KG1 (cell line): ENCODE results near the gene LRRC74B.
A peak's percentile ranks its signal among the peaks of the same experiment; 100 is the strongest.

Experiments
- DNase-seq: peaks from one replicate; lab custom pipeline; 2025; lab: John Stamatoyannopoulos, UW

Gene LRRC74B

DNA sequence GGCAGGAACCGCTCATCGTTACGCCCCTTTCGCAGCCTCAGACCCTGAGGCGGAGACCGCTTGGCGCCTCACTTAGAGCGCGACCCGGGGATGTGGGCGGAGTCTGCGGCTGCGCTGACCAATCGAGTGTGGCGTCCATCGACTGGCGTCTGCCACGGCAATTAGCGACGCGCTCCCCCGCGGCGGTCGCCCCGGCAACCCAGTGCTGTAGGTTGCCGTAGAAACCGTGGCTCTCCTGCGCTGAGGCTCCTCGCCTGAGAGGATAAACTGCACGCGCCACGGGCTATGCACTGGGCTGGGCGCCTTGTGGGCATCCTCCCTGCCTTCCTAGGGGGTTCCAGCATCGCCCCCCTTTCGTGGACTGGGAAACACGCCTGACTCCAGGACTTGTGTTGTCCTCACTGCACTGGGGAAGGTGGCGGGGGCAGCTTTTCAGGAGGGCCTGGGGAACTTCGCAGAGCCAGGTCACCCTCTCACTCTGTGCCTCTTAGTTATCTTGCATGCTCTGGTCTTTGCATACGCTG lies 31.5 kb upstream of the LRRC74B start:
- DNase-seq = peak; percentile 21

DNA sequence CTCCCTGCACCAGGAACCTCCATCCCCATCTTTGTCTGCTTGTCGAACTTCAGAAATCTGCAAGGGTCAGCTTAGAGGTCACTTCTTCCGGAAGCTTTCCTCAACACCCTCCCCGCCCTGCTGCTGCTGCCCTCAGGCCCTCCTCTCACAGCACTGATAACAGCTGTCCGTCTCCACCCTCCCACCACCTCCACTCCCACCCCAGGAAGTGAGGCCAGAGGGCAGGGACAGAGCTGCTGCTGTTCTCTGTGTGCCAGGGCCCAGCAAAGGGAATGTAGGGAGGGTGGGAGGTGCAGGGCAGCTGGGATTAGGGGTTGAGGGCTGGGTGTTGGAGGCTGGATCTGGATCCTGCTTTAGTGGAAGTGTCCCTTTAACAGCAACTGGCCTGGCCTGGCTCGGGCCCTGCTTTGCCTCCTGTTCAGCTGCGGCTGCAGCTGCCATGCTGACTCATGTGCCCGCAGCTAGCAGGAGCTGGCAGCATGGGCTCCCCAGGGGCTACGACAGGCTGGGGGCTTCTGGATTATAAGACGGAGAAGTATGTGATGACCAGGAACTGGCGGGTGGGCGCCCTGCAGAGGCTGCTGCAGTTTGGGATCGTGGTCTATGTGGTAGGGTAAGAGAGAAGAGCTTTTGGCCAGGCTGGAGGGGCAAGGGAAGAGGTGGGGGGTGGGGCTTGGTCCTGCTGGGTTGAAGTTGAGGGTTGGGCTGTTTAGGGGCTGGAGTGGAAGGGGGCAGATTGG lies 30.9 kb upstream of the LRRC74B start, which contains the start of gene P2RX6:
Gene P2RX6, plus strand, starts transcription at position 440 of the 740 bp plus-strand sequence. Its CDS starts 10 bp downstream, at position 450.
- no peak for DNase-seq

DNA sequence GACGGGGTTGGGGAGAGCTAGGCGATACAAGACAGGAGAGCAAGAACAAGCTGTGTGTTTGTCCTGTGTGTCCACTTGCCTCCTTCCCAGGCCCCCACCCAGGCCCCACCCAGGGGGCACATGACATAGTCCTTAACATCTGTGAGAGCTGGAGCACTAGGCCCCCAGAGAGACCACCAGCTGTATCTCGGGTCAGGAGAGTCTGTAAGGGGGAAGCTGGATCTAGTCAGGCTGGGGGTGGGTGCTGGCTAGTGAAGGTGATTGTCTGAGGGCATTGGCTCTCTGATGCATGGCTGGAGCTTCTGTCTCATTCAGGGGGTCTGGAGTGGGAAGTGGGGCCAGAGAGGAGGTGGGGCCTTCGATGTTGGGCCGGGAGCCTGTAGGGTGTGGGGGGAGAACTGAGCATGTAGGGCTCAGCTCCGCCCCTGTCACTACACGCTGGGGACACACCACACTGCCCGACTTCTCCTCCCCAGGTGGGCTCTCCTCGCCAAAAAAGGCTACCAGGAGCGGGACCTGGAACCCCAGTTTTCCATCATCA lies 30.2 kb upstream of the LRRC74B start:
- DNase-seq = no peak

- no peak for DNase-seq
Measured at GRCh38 chr22:21016644-21017420, 28.9 kb upstream of the LRRC74B start.

DNA sequence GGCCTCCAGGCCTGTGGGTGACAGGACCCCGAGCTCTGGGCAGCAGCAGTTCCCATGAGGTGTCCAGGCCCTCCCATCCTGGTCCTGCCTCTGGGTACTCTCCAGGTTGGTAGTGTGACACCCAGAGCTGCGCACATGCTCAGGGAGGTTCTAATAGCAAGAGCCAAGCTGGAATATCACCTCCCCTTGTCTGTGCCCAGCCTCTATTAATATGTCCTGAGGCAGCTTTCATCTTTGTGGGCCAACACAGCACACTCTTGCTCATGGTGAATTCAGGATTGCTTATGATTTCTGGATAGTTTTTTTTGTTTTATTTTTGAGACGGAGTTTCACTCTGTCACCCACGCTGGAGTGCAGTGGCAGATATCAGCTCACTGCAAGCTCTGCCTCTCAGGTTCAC lies 27.4 kb upstream of the LRRC74B start:
- DNase-seq = no peak

- no peak for DNase-seq
Measured at GRCh38 chr22:21020802-21021429, 24.8 kb upstream of the LRRC74B start.

DNA sequence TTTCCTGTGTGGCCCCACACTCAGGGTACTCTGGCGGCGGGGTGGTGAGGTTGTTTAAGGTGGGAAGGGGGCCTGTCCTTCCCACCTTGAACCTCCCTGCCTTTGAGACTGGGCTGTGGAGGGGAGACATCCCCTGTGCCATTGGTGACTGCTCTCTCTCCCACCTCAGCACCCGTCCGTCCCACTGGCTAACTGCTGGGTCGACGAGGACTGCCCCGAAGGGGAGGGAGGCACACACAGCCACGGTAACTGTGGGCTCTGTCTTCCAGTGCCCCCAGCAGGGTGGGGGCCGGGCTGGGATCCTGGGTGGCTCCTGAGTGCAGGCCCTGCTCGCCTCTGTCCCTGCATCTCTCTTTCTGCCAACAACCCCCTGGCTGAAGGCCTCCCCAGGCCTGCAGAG lies 23.2 kb upstream of the LRRC74B start:
- DNase-seq = no peak

GRCh38 chr22:21022955-21023614 lies 22.7 kb upstream of the LRRC74B start:
- DNase-seq = no peak

GRCh38 chr22:21025266-21025665 lies 20.5 kb upstream of the LRRC74B start:
- DNase-seq = no peak

- no peak for DNase-seq
Measured at GRCh38 chr22:21025763-21026755, 19.7 kb upstream of the LRRC74B start.

DNA sequence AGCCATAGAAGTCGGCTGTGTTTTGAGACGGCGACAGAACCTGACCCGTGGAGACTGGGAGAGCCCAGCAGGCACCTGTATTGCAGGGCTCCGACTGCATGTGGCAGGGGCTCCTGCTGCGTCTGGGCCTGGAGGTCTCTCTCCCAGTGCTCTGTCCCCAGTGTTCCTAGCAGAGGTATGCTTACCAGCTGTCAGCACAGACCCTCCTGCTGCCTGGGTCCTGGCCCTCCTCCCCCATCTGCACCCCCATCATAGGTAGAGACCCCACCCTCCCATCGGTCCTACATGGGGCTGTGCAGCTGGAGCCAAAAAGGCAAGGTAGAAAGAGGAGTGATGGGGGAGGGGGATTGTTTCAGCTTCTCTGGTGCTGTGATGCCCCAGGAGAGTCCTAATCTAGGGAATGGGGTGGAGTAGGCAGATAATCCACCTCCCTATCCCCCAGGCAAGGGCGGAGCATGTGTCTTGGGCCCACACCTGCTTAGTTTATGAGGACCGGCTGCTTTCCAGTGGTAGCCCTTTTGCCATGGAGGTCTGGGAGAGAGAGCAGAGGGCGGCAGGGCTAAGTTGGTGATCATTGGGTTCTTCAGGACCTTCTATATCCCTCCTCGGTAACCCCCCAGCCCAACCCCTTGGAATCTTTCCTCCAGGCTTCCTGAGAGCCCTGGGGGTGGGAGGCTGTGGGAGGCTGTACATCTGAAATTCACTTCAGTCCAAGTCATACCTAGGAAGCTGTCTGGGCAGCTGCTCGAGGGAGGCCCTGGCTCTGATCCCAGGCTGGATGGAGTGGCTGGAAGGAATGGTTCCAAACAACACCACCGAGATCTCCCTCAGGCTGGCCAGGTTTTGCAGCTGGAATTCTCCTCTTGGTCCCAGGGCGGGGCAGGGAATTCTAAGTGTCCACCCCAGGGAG lies 18.7 kb upstream of the LRRC74B start:
- DNase-seq = no peak

GRCh38 chr22:21028277-21029251 lies 17.2 kb upstream of the LRRC74B start:
- no peak for DNase-seq

DNA sequence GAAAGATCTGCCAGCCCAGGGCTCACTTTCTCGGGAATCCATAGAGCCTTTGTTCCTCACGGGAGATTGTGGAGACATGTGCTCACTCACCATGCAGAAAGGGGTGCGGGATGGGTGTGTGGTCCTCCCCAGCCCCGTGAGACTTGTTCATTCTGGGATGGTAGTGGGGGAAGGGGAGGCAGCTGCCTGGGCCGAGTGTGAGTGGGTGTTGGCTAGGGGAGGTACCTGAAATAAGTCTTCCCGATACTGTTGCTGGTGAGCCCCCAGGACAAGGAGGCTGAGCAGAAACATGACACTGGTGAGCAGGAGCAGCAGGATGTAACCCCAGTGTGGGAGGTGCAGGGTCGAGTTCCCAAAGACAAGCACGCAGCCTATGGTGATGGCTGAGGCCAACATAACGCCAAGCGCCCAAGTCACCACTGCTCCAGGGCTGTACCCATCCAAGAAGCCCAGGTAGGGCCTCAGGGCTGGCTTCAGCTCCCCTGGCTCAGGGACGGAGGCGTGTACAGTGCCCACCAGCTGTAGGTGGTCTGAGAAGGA lies 16.2 kb upstream of the LRRC74B start:
- DNase-seq = no peak

- no peak for DNase-seq
Measured at GRCh38 chr22:21030032-21030431, 15.7 kb upstream of the LRRC74B start.

DNA sequence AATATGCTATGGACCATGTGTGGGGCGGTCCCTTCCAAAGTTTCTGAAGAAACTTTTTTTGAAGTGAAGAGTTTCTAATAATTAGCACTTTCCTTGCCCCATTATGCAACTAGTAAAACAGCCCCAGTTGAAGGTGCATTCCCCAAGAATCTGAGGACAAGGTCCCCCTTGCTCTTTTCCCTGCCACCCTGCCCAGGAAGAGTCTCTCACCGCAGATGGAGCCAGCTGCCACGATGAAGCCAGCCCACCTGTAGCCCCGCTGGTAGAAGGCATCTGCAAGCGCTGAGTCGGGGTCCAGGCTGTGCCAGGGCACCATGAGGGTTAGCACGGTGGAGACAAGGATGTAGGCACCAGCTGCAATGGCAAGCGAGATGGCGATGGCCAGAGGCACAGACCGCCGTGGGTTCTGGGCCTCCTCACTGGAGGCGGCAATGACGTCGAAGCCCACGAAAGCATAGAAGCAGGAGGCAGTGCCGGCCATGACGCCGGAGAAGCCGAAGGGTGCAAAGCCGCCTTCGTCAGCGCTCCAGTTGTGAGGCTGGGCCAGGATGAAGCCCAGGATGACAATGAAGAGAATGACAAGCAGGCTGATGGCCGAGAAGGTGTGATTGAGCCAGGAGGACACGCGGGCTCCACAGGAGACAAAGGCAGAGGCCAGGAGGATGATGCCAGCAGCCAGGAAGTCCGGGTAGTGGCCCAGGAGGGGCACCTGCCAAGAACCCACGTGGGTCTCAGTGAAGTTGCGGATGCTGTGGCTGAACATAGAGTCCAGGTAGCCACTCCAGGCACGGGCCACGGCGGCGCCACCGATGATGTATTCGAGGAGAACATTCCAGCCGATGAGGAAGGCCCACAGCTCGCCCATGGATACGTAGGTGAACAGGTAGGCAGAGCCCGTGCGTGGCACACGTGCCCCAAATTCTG lies 14.9 kb upstream of the LRRC74B start:
- no peak for DNase-seq

GRCh38 chr22:21031545-21032036 lies 14.2 kb upstream of the LRRC74B start:
- no peak for DNase-seq
